Measurements from ENCODE around the gene OTUD1. TPM values are rescaled to one million over a fixed set of nuclear protein-coding genes. Genes with fewer than 3 reads are reported as not detected.

Gene OTUD1
- total and polyA plus RNA-seq, 10 of the 15 experiments (the other 5 are each of a cell fraction or from before 2014, with no cell fraction given), result 0.18 to 1.6 (median 0.63) TPM; not detected in 1

GRCh38 chr10:23438547-23439451 lies at the start of gene OTUD1 (continued):
- peak; percentile 60 for TF ChIP-seq USF2 (IDR thresholded peaks at IDR 0.05; ENCODE audit: borderline replicate concordance, low read depth, low read length)
- TF ChIP-seq ZNF274 (IDR thresholded peaks at IDR 0.05; ENCODE audit: insufficient read depth, insufficient read length), result no peak
- TF ChIP-seq SMAD1 (IDR thresholded peaks at IDR 0.05; ENCODE audit: low read depth, partially characterized antibody), result no peak
- no peak for TF ChIP-seq MYC (IDR thresholded peaks at IDR 0.05; ENCODE audit: insufficient read depth, insufficient read length, insufficient replicate concordance, low read length, severe bottlenecking)
- no peak for TF ChIP-seq SP1 (IDR thresholded peaks at IDR 0.05; ENCODE audit: low read depth, low read length)
- TF ChIP-seq POU2F2 (IDR thresholded peaks at IDR 0.05; ENCODE audit: borderline replicate concordance, low read depth, low read length), result no peak
- no peak for TF ChIP-seq SREBF2 (IDR thresholded peaks at IDR 0.05; ENCODE audit: low read length)
- no peak for TF ChIP-seq CHD1 (IDR thresholded peaks at IDR 0.05; ENCODE audit: low read depth, low read length)
- no peak for TF ChIP-seq NBN (IDR thresholded peaks at IDR 0.05)
- no peak for TF ChIP-seq NFYB (IDR thresholded peaks at IDR 0.05; ENCODE audit: insufficient read depth, low read depth, low read length)
- TF ChIP-seq SREBF1 (IDR thresholded peaks at IDR 0.05; ENCODE audit: low read length), result no peak
- peak; percentile 66 for TF ChIP-seq DPF2 (IDR thresholded peaks at IDR 0.05)
- no peak for TF ChIP-seq FOXM1 (IDR thresholded peaks at IDR 0.05; ENCODE audit: low read depth, low read length)
- no peak for TF ChIP-seq NRF1 (conservative IDR thresholded peaks at IDR 0.05; ENCODE audit: low read depth, low read length)
- 0 out of 2 replicates have a peak, but pooled peaks have one; percentile 10 for TF ChIP-seq HCFC1 (IDR thresholded peaks at IDR 0.05; ENCODE audit: low read length)
- no peak for TF ChIP-seq CBFB (IDR thresholded peaks at IDR 0.05; ENCODE audit: low read depth)
- TF ChIP-seq, protein P1, sequence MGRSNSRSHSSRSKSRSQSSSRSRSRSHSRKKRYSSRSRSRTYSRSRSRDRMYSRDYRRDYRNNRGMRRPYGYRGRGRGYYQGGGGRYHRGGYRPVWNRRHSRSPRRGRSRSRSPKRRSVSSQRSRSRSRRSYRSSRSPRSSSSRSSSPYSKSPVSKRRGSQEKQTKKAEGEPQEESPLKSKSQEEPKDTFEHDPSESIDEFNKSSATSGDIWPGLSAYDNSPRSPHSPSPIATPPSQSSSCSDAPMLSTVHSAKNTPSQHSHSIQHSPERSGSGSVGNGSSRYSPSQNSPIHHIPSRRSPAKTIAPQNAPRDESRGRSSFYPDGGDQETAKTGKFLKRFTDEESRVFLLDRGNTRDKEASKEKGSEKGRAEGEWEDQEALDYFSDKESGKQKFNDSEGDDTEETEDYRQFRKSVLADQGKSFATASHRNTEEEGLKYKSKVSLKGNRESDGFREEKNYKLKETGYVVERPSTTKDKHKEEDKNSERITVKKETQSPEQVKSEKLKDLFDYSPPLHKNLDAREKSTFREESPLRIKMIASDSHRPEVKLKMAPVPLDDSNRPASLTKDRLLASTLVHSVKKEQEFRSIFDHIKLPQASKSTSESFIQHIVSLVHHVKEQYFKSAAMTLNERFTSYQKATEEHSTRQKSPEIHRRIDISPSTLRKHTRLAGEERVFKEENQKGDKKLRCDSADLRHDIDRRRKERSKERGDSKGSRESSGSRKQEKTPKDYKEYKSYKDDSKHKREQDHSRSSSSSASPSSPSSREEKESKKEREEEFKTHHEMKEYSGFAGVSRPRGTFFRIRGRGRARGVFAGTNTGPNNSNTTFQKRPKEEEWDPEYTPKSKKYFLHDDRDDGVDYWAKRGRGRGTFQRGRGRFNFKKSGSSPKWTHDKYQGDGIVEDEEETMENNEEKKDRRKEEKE (IDR thresholded peaks at IDR 0.05), result no peak
- TF ChIP-seq, protein P2, sequence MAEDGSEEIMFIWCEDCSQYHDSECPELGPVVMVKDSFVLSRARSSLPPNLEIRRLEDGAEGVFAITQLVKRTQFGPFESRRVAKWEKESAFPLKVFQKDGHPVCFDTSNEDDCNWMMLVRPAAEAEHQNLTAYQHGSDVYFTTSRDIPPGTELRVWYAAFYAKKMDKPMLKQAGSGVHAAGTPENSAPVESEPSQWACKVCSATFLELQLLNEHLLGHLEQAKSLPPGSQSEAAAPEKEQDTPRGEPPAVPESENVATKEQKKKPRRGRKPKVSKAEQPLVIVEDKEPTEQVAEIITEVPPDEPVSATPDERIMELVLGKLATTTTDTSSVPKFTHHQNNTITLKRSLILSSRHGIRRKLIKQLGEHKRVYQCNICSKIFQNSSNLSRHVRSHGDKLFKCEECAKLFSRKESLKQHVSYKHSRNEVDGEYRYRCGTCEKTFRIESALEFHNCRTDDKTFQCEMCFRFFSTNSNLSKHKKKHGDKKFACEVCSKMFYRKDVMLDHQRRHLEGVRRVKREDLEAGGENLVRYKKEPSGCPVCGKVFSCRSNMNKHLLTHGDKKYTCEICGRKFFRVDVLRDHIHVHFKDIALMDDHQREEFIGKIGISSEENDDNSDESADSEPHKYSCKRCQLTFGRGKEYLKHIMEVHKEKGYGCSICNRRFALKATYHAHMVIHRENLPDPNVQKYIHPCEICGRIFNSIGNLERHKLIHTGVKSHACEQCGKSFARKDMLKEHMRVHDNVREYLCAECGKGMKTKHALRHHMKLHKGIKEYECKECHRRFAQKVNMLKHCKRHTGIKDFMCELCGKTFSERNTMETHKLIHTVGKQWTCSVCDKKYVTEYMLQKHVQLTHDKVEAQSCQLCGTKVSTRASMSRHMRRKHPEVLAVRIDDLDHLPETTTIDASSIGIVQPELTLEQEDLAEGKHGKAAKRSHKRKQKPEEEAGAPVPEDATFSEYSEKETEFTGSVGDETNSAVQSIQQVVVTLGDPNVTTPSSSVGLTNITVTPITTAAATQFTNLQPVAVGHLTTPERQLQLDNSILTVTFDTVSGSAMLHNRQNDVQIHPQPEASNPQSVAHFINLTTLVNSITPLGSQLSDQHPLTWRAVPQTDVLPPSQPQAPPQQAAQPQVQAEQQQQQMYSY (CRISPR knock-in tag; IDR thresholded peaks at IDR 0.05), result no peak

Data from GM12878 (cell line).